SK-N-SH (cell line): Measurements from ENCODE around the gene MAPK1. TPM values are rescaled to one million over a fixed set of nuclear protein-coding genes. Genes with fewer than 3 reads are reported as not detected.

Source experiments
- CTCF ChIA-PET: fragments of 300-600, 350-600 bp; formaldehyde crosslinking; extraction: SDS; loops from one replicate; lab custom pipeline; 2021; lab: Yijun Ruan, JAX
- POLR2A ChIA-PET: fragments of 350-600 bp; sonication (Branson Sonifier 250); formaldehyde crosslinking; extraction: SDS; loops from one replicate; lab custom pipeline; 2020; ENCODE audit warnings: antibody characterized with exemption, inconsistent platforms; lab: Yijun Ruan, JAX
- DNase-seq: peaks from one replicate; pipeline ENCODE4 v3.0.0; 2012
- H2AFZ ChIP-seq: fragments of 200-600 bp; sonication (generic); 2 replicates; pipeline ENCODE4 v1.8.1; 2016; ENCODE audit warnings: antibody characterized with exemption, mild to moderate bottlenecking, low read depth
- H3F3A ChIP-seq: fragments of 200-600 bp; sonication (generic); replicated peaks from 2 replicates; pipeline ENCODE3; 2016; ENCODE audit warnings: antibody characterized with exemption, mild to moderate bottlenecking; ENCODE audit not compliant: insufficient read depth
- H3K27ac ChIP-seq, 2 experiments: fragments of 200-500 bp in 1 of 2; fragments of 200-600 bp in 1 of 2; sonication (Bioruptor generic) in 1 of 2; sonication (generic), shearing (Covaris generic) in 1 of 2; 2 replicates each; pipeline versions ENCODE4 v1.5.1 to v1.6.1; 2014 to 2016; ENCODE audit warnings: low read depth in 2 of 2, inconsistent platforms in 1 of 2, low read length in 1 of 2, mild to moderate bottlenecking in 1 of 2, mixed read lengths in 1 of 2
- H3K27me3 ChIP-seq: fragments of 200-600 bp; sonication (generic), shearing (Covaris generic); 2 replicates; pipeline ENCODE4 v1.6.1; 2016; ENCODE audit warnings: mixed run types; ENCODE audit not compliant: insufficient read depth
- H3K36me3 ChIP-seq, 2 experiments: fragments of 200-500 bp in 1 of 2; fragments of 200-600 bp in 1 of 2; sonication (Bioruptor generic) in 1 of 2; sonication (generic) in 1 of 2; replicated peaks in 1 of 2; 2 replicates each; pipeline versions ENCODE3 to v1.5.1; 2014 to 2016; ENCODE audit warnings: low read length in 1 of 2, mild to moderate bottlenecking in 1 of 2; ENCODE audit not compliant: insufficient read depth in 2 of 2, control insufficient read depth in 1 of 2
- H3K4me1 ChIP-seq, 2 experiments: fragments of 200-500 bp in 1 of 2; fragments of 200-600 bp in 1 of 2; sonication (Bioruptor generic) in 1 of 2; sonication (generic), shearing (Covaris generic) in 1 of 2; 2 replicates each; pipeline versions ENCODE4 v1.5.1 to v1.6.1; 2014 to 2016; ENCODE audit warnings: low read depth in 1 of 2, low read length in 1 of 2, mixed run types in 1 of 2; ENCODE audit not compliant: insufficient read depth in 2 of 2, control insufficient read depth in 1 of 2
- H3K4me2 ChIP-seq: fragments of 200-600 bp; sonication (generic), shearing (Covaris generic); 2 replicates; pipeline ENCODE4 v1.6.1; 2017; ENCODE audit warnings: mixed run types
- H3K4me3 ChIP-seq, 2 experiments: fragments of 200-500 bp in 1 of 2; fragments of 200-600 bp in 1 of 2; sonication (Bioruptor generic) in 1 of 2; sonication (generic), shearing (Covaris generic) in 1 of 2; 2 replicates each; pipeline versions ENCODE4 v1.5.1 to v1.8.1; 2014 to 2016; ENCODE audit warnings: low read depth in 2 of 2, inconsistent platforms in 1 of 2, low read length in 1 of 2, mild to moderate bottlenecking in 1 of 2, mixed read lengths in 1 of 2, moderate library complexity in 1 of 2
- H3K79me2 ChIP-seq: fragments of 200-600 bp; sonication (generic); 2 replicates; pipeline ENCODE4 v1.8.1; 2017; ENCODE audit warnings: mild to moderate bottlenecking; ENCODE audit not compliant: insufficient read depth
- H3K9ac ChIP-seq: fragments of 200-600 bp; sonication (generic); 2 replicates; pipeline ENCODE4 v1.6.1; 2017; ENCODE audit warnings: mixed run types
- H3K9me2 ChIP-seq: fragments of 200-600 bp; sonication (generic); 2 replicates; pipeline ENCODE4 v1.6.1; 2017; ENCODE audit warnings: mixed run types
- H3K9me3 ChIP-seq: fragments of 200-600 bp; sonication (generic); 2 replicates; pipeline ENCODE4 v1.6.1; 2017; ENCODE audit warnings: mixed run types, mild to moderate bottlenecking, moderate library complexity
- H4K20me1 ChIP-seq: fragments of 200-600 bp; sonication (generic); 2 replicates; pipeline ENCODE4 v1.6.1; 2017; ENCODE audit warnings: mild to moderate bottlenecking, mixed run types; ENCODE audit not compliant: insufficient read depth
- CHD2 ChIP-seq: fragments of 150-350 bp; IDR thresholded peaks from 2 replicates; pipeline ENCODE4 v1.6.1; 2018; ENCODE audit warnings: low read length; ENCODE audit not compliant: partially characterized antibody
- ELF1 ChIP-seq: IDR thresholded peaks from 2 replicates; pipeline ENCODE4 v1.4.0; 2012
- EP300 ChIP-seq, 2 experiments: IDR thresholded peaks; 2 replicates each; pipeline versions ENCODE4 v1.4.0 to v1.6.1; 2012; ENCODE audit warnings: borderline replicate concordance in 1 of 2, low read depth in 1 of 2, low read length in 1 of 2
- EZH2phosphoT487 ChIP-seq: fragments of 200-600 bp; sonication (generic); IDR thresholded peaks from 2 replicates; pipeline ENCODE4 v1.6.1; 2017; ENCODE audit warnings: low read depth, mixed run types, mild to moderate bottlenecking, antibody characterized with exemption, moderate library complexity, borderline replicate concordance
- FOXJ3 ChIP-seq: sonication (generic); formaldehyde crosslinking; IDR thresholded peaks from 2 replicates; pipeline ENCODE4 v1.5.1; 2020; ENCODE audit warnings: mild to moderate bottlenecking, missing genetic modification reagents
- FOXM1 ChIP-seq: IDR thresholded peaks from 2 replicates; pipeline ENCODE4 v1.4.0; 2012; ENCODE audit warnings: low read depth, mild to moderate bottlenecking
- GABPA ChIP-seq: IDR thresholded peaks from 2 replicates; pipeline ENCODE4 v1.4.0; 2012; ENCODE audit warnings: low read depth, mild to moderate bottlenecking
- MAX ChIP-seq: IDR thresholded peaks from 2 replicates; pipeline ENCODE4 v1.4.0; 2012; ENCODE audit warnings: low read depth
- MEF2A ChIP-seq: IDR thresholded peaks from 2 replicates; pipeline ENCODE4 v1.4.0; 2012; ENCODE audit warnings: low read depth, borderline replicate concordance
- POLR2AphosphoS5 ChIP-seq: IDR thresholded peaks from 2 replicates; pipeline ENCODE4 v1.6.1; 2012; ENCODE audit warnings: low read depth, low read length
- RAD21 ChIP-seq: IDR thresholded peaks from 2 replicates; pipeline ENCODE4 v1.6.1; 2012; ENCODE audit warnings: mild to moderate bottlenecking, low read length
- RCOR1 ChIP-seq: fragments of 150-350 bp; IDR thresholded peaks from 2 replicates; pipeline ENCODE4 v1.6.1; 2017; ENCODE audit warnings: antibody characterized with exemption, low read length
- RFX5 ChIP-seq: IDR thresholded peaks from 2 replicates; pipeline ENCODE4 v1.6.1; 2012; ENCODE audit warnings: mild to moderate bottlenecking, improper control_type of control experiment, low read length
- RXRA ChIP-seq: IDR thresholded peaks from 2 replicates; pipeline ENCODE4 v1.4.0; 2012; ENCODE audit warnings: low read depth, mild to moderate bottlenecking, borderline replicate concordance
- SIN3A ChIP-seq: IDR thresholded peaks from 2 replicates; pipeline ENCODE4 v1.6.1; 2012; ENCODE audit warnings: low read depth, mild to moderate bottlenecking, low read length, moderate library complexity, borderline replicate concordance
- SMC3 ChIP-seq: IDR thresholded peaks from 2 replicates; pipeline ENCODE4 v1.6.1; 2012; ENCODE audit warnings: low read depth, low read length, improper control_type of control experiment
- TAF1 ChIP-seq: IDR thresholded peaks from 2 replicates; pipeline ENCODE4 v1.6.1; 2012; ENCODE audit warnings: low read depth, mild to moderate bottlenecking, low read length, moderate library complexity, borderline replicate concordance
- TCF12 ChIP-seq: IDR thresholded peaks from 2 replicates; pipeline ENCODE4 v1.4.0; 2012
- YY1 ChIP-seq: IDR thresholded peaks from 2 replicates; pipeline ENCODE4 v1.4.0; 2012; ENCODE audit warnings: low read depth, mild to moderate bottlenecking
- WGBS: methylation state at CpG from one replicate; pipeline ENCODE4 v1.1.6; 2017; ENCODE audit warnings: low lambda C conversion rate; 5-methylcytosine and 5-hydroxymethylcytosine counted together
- polyA plus RNA-seq, 3 experiments: library from polyadenylated mRNA; depleted of rRNA; stranded (reverse); fragments of >200 nt; gene quantifications; 2 replicates each; pipeline ENCODE4 v1.2.3, GENCODE V29; 2012
- TF ChIP-seq, protein P1 (sequence below): IDR thresholded peaks from 2 replicates; pipeline ENCODE4 v1.6.1; 2012; ENCODE audit warnings: mild to moderate bottlenecking, low read depth, low read length, moderate library complexity
- TF ChIP-seq, protein P2 (sequence below): fragments of 200-600 bp; sonication (generic); IDR thresholded peaks from 2 replicates; pipeline ENCODE4 v1.6.1; 2017; ENCODE audit warnings: antibody characterized with exemption, mild to moderate bottlenecking, moderate library complexity
- TF ChIP-seq, protein P3 (sequence below): IDR thresholded peaks from 2 replicates; pipeline ENCODE4 v1.4.0; 2012; ENCODE audit warnings: low read depth, borderline replicate concordance

The MAPK1 gene
- polyA plus RNA-seq, 1 of the 3 experiments (the other 2 are of a cell fraction): 25.6 TPM

- Histone ChIP-seq H3K4me3 (no peak overlapping the region), H3K4me1 (no peaks in the 10 kb centered on the region), H3K27me3 (no peaks in the 10 kb centered on the region), H3K9me2 (0 out of 2 replicates have a peak, but pooled peaks cover 3% of the 10 kb centered on the region), H4K20me1 (no peaks in the 10 kb centered on the region), H3K79me2 (no peaks in the 10 kb centered on the region), H3F3A (peaks cover 8% of the 10 kb centered on the region), H3K36me3 (no peaks in the 10 kb centered on the region), H3K9me3 (no peaks in the 10 kb centered on the region), H3K4me2 (no peak overlapping the region), H2AFZ (no peak overlapping the region), H3K9ac (no peak overlapping the region), H3K27ac (no peak overlapping the region)
- no peak for DNase-seq
- TF ChIP-seq GABPA (no peak), SIN3A (no peak), YY1 (no peak), SMC3 (no peak), CHD2 (no peak), RXRA (no peak), RFX5 (no peak), FOXJ3 (no peak), RCOR1 (no peak), ELF1 (no peak), RAD21 (no peak)
- TF ChIP-seq, protein P1, sequence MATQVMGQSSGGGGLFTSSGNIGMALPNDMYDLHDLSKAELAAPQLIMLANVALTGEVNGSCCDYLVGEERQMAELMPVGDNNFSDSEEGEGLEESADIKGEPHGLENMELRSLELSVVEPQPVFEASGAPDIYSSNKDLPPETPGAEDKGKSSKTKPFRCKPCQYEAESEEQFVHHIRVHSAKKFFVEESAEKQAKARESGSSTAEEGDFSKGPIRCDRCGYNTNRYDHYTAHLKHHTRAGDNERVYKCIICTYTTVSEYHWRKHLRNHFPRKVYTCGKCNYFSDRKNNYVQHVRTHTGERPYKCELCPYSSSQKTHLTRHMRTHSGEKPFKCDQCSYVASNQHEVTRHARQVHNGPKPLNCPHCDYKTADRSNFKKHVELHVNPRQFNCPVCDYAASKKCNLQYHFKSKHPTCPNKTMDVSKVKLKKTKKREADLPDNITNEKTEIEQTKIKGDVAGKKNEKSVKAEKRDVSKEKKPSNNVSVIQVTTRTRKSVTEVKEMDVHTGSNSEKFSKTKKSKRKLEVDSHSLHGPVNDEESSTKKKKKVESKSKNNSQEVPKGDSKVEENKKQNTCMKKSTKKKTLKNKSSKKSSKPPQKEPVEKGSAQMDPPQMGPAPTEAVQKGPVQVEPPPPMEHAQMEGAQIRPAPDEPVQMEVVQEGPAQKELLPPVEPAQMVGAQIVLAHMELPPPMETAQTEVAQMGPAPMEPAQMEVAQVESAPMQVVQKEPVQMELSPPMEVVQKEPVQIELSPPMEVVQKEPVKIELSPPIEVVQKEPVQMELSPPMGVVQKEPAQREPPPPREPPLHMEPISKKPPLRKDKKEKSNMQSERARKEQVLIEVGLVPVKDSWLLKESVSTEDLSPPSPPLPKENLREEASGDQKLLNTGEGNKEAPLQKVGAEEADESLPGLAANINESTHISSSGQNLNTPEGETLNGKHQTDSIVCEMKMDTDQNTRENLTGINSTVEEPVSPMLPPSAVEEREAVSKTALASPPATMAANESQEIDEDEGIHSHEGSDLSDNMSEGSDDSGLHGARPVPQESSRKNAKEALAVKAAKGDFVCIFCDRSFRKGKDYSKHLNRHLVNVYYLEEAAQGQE: no peak
- 84% methylated on average over 8 of the region's 8 CpGs for WGBS
- ChIA-PET CTCF (interaction anchor here (1.5 kb wide), 1 partner anchor 43 kb away, joined by 6 read pairs; no protein-coding TSS in a partner anchor), POLR2A (no interaction called here)
Measured at GRCh38 chr22:21894799-21895198, 27.4 kb upstream of the MAPK1 start.

DNA sequence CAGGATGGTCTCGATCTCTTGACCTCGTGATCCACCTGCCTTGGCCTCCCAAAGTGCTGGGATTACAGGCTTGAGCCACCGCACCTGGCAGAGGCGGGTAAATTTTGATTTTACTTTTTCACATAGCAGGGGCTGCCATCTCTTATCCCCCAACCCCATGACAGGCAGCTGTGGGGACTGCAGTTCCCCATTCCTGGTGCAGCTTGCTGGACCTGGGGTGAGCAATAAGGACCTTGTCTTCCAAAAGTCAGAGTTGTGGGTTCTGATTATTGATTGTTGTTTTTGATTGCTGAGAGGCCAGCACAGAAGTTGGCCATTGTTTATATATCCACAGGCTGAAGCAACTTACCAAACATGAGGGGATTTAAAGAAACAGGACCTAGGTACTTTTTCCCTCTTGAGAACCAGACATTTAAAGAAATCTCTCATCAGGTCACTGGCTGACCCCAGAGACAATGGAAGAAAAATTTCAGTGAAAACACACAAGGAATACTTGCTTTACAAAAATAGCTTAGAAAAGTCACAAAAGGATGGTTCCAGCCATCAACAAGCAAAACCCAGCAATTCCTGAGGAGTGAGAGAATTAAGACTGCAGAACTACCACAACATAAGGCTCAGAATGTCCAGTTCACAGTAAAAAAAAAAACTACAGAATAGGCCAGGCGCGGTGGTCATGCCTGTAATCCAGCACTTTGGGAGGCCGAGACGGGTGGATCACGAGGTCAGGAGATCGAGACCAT, 22.0 kb upstream of the MAPK1 start:
- H3K9me2 ChIP-seq: no peaks in the 10 kb centered on the region
- POLR2A ChIA-PET: no interaction called here
- H3K4me1 ChIP-seq: no peaks in the 10 kb centered on the region
- CTCF ChIA-PET: no interaction called here
- no peak overlapping the region for H3K27ac ChIP-seq
- H2AFZ ChIP-seq: no peak overlapping the region
- no peak overlapping the region for H3K9ac ChIP-seq
- H3K4me3 ChIP-seq: no peak overlapping the region
- no peak overlapping the region for H3K4me2 ChIP-seq
- no peaks in the 10 kb centered on the region for H4K20me1 ChIP-seq
- H3F3A ChIP-seq: peaks cover 8% of the 10 kb centered on the region
- H3K9me3 ChIP-seq: no peaks in the 10 kb centered on the region
- WGBS: 94% methylated on average over 10 of the region's 10 CpGs
- no peak for DNase-seq
- no peaks in the 10 kb centered on the region for H3K79me2 ChIP-seq
- H3K36me3 ChIP-seq: no peaks in the 10 kb centered on the region
- H3K27me3 ChIP-seq: no peaks in the 10 kb centered on the region
- no peak for TF ChIP-seq TCF12
- TF ChIP-seq POLR2AphosphoS5: no peak
- TF ChIP-seq MEF2A: no peak
- no peak for TF ChIP-seq FOXM1
- TF ChIP-seq, protein P2, sequence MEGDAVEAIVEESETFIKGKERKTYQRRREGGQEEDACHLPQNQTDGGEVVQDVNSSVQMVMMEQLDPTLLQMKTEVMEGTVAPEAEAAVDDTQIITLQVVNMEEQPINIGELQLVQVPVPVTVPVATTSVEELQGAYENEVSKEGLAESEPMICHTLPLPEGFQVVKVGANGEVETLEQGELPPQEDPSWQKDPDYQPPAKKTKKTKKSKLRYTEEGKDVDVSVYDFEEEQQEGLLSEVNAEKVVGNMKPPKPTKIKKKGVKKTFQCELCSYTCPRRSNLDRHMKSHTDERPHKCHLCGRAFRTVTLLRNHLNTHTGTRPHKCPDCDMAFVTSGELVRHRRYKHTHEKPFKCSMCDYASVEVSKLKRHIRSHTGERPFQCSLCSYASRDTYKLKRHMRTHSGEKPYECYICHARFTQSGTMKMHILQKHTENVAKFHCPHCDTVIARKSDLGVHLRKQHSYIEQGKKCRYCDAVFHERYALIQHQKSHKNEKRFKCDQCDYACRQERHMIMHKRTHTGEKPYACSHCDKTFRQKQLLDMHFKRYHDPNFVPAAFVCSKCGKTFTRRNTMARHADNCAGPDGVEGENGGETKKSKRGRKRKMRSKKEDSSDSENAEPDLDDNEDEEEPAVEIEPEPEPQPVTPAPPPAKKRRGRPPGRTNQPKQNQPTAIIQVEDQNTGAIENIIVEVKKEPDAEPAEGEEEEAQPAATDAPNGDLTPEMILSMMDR: no peak
- TF ChIP-seq RAD21: no peak
- no peak for TF ChIP-seq SMC3
- no peak for TF ChIP-seq SIN3A
- no peak for TF ChIP-seq MAX
- no peak for TF ChIP-seq RCOR1
- no peak for TF ChIP-seq EZH2phosphoT487
- no peak for TF ChIP-seq FOXJ3
- TF ChIP-seq, protein P3, sequence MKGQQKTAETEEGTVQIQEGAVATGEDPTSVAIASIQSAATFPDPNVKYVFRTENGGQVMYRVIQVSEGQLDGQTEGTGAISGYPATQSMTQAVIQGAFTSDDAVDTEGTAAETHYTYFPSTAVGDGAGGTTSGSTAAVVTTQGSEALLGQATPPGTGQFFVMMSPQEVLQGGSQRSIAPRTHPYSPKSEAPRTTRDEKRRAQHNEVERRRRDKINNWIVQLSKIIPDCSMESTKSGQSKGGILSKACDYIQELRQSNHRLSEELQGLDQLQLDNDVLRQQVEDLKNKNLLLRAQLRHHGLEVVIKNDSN: no peak
- TF ChIP-seq EP300 (IDR thresholded peaks at IDR 0.05; ENCODE audit: borderline replicate concordance in 1 of 2, low read depth in 1 of 2, low read length in 1 of 2): no peak
- no peak for TF ChIP-seq TAF1
